OCI-LY7 (cell line): ENCODE data around the gene ANKRD11. TPM values are rescaled to one million over a fixed set of nuclear protein-coding genes. Genes with fewer than 3 reads are reported as not detected.
A peak's percentile ranks its signal among the peaks of the same experiment; 100 is the strongest.

ENCODE experiments used
- BruUV-seq: library from RNA; stranded (reverse); fragments of 400-500 nt; replicated peaks from 2 replicates; lab custom pipeline; 2021; lab: Mats Ljungman, UMichigan
- CTCF ChIA-PET: fragments of 300-600 bp; sonication (Branson Sonifier 250); formaldehyde crosslinking; loops from one replicate; lab custom pipeline; 2022; ENCODE audit warnings: antibody characterized with exemption; ENCODE audit not compliant: unreplicated experiment; lab: Charles Lee
- POLR2A ChIA-PET: fragments of 300-600 bp; sonication (Branson Sonifier 250); formaldehyde crosslinking; loops from one replicate; lab custom pipeline; 2022; ENCODE audit warnings: antibody characterized with exemption; lab: Charles Lee
- DNase-seq: peaks from one replicate; pipeline ENCODE4 v3.0.0-alpha.2; 2015; ENCODE audit warnings: low spot score
- H2AFZ ChIP-seq: fragments of 200-600 bp; sonication (generic), shearing (Covaris generic); 2 replicates; pipeline ENCODE4 v1.6.1; 2014; ENCODE audit warnings: mild to moderate bottlenecking, antibody characterized with exemption, low read length, moderate library complexity
- H3K27ac ChIP-seq: fragments of 200-600 bp; sonication (generic); 2 replicates; pipeline ENCODE4 v1.5.1; 2014; ENCODE audit warnings: mixed run types, low read depth, mild to moderate bottlenecking, moderate library complexity, low read length, inconsistent platforms; ENCODE audit not compliant: poor library complexity, severe bottlenecking
- H3K36me3 ChIP-seq: fragments of 200-600 bp; sonication (generic); 2 replicates; pipeline ENCODE4 v1.6.1; 2014; ENCODE audit warnings: mild to moderate bottlenecking, antibody characterized with exemption, low read length, moderate library complexity, mixed read lengths; ENCODE audit not compliant: insufficient read depth
- H3K4me1 ChIP-seq: fragments of 200-600 bp; sonication (generic); 2 replicates; pipeline ENCODE4 v1.5.1; 2014; ENCODE audit warnings: mild to moderate bottlenecking, low read length; ENCODE audit not compliant: insufficient read depth, poor library complexity, severe bottlenecking
- H3K4me2 ChIP-seq: fragments of 200-600 bp; sonication (generic); 2 replicates; pipeline ENCODE4 v1.6.1; 2014; ENCODE audit warnings: mild to moderate bottlenecking, low read length
- H3K4me3 ChIP-seq: fragments of 200-600 bp; sonication (generic); 2 replicates; pipeline ENCODE4 v1.5.1; 2014; ENCODE audit warnings: mild to moderate bottlenecking, low read depth, low read length; ENCODE audit not compliant: poor library complexity, severe bottlenecking
- H3K79me2 ChIP-seq: fragments of 200-600 bp; sonication (generic); 2 replicates; pipeline ENCODE4 v1.6.1; 2016; ENCODE audit warnings: low read depth, mild to moderate bottlenecking, low read length, moderate library complexity, mixed read lengths; ENCODE audit not compliant: insufficient read depth
- H3K9me2 ChIP-seq: fragments of 200-600 bp; sonication (generic); 2 replicates; pipeline ENCODE4 v1.6.1; 2016; ENCODE audit warnings: mild to moderate bottlenecking, low read length, mixed read lengths; ENCODE audit not compliant: insufficient read depth
- H3K9me3 ChIP-seq: fragments of 200-600 bp; sonication (generic); 2 replicates; pipeline ENCODE4 v1.6.1; 2014; ENCODE audit warnings: mild to moderate bottlenecking, mixed run types, low read length, mixed read lengths
- H4K20me1 ChIP-seq: fragments of 200-600 bp; sonication (generic); 2 replicates; pipeline ENCODE4 v1.6.1; 2014; ENCODE audit warnings: mild to moderate bottlenecking, antibody characterized with exemption, low read length, moderate library complexity, mixed read lengths; ENCODE audit not compliant: insufficient read depth
- CTCF ChIP-seq: fragments of 200-600 bp; sonication (generic); conservative IDR thresholded peaks from 2 replicates; pipeline ENCODE4 v1.5.1; 2014; ENCODE audit warnings: mild to moderate bottlenecking, antibody characterized with exemption, low read length, moderate library complexity, mixed read lengths
- EZH2phosphoT487 ChIP-seq: fragments of 200-600 bp; sonication (generic); IDR thresholded peaks from 2 replicates; pipeline ENCODE4 v1.6.1; 2018; ENCODE audit warnings: low read depth, borderline replicate concordance, mild to moderate bottlenecking, mixed run types, antibody characterized with exemption, low read length, moderate library complexity, mixed read lengths
- intact Hi-C: fragments of 100-400 bp; cut with micrococcal nuclease; formaldehyde crosslinking; loops from one replicate; pipeline ENCODE4 v1.10.0; 2022; ENCODE audit not compliant: unreplicated experiment
- total RNA-seq, 2 experiments: library from RNA; depleted of rRNA in 1 of 2; stranded (reverse); fragments of >200 nt in 1 of 2; shearing (Covaris generic) in 1 of 2; gene quantifications; 2 replicates each; pipeline ENCODE4 v1.2.3, GENCODE V29; 2014 to 2022

ANKRD11 gene
- total RNA-seq, 2 experiments from 2014 or later, result 89.1 to 251 TPM

- Histone ChIP-seq H3K9me2 (no peaks in the 10 kb centered on the region), H4K20me1 (no peaks in the 10 kb centered on the region), H3K27ac (peak overlapping the region; percentile 78), H3K4me3 (peak overlapping the region; percentile 90), H3K4me1 (peaks cover 10% of the 10 kb centered on the region), H2AFZ (peak overlapping the region; percentile 54; the same call in 1 of the 2 replicates), H3K36me3 (no peaks in the 10 kb centered on the region), H3K9me3 (peaks cover 5% of the 10 kb centered on the region; the same call in 1 of the 2 replicates), H3K4me2 (peak overlapping the region; percentile 94), H3K79me2 (peaks cover 7% of the 10 kb centered on the region; the same call in 1 of the 2 replicates)
- ChIA-PET CTCF (interaction anchor here (0.6 to 1.1 kb wide), 2 partner anchors 205 to 383 kb away, joined by 3 to 5 read pairs; no protein-coding TSS in a partner anchor), POLR2A (interaction anchor here (0.6 to 0.7 kb wide), 3 partner anchors 39 to 843 kb away, joined by 3 to 4 read pairs (median 4); no protein-coding TSS in a partner anchor)
- BruUV-seq, result TSS peak; percentile 98
- intact Hi-C loops, result loop anchor here (2.0 kb wide), 1 partner anchor 267 kb away; the partner anchor contains the start of gene SPG7
- DNase-seq, result peak; percentile 85
- TF ChIP-seq EZH2phosphoT487, result no peak
- no peak for TF ChIP-seq CTCF
Measured at GRCh38 chr16:89241187-89242007, 249.0 kb downstream of the ANKRD11 start.

GRCh38 chr16:89237733-89238132 lies 252.6 kb downstream of the ANKRD11 start:
- no peak overlapping the region for H2AFZ ChIP-seq
- TF ChIP-seq EZH2phosphoT487 (no peak), CTCF (no peak)
- peaks cover 5% of the 10 kb centered on the region; the same call in 1 of the 2 replicates for H3K9me3 ChIP-seq
- CTCF ChIA-PET, result interaction anchor here (0.6 kb wide), 1 partner anchor 38 kb away, joined by 3 read pairs; no protein-coding TSS in a partner anchor
- H3K79me2 ChIP-seq, result peaks cover 7% of the 10 kb centered on the region; the same call in 1 of the 2 replicates
- no peaks in the 10 kb centered on the region for H4K20me1 ChIP-seq
- H3K4me3 ChIP-seq, result no peak overlapping the region
- H3K36me3 ChIP-seq, result peaks cover 13% of the 10 kb centered on the region
- no peak for DNase-seq
- intact Hi-C loops, result no loop called here
- POLR2A ChIA-PET, result no interaction called here
- H3K4me2 ChIP-seq, result no peak overlapping the region
- no peaks in the 10 kb centered on the region for H3K9me2 ChIP-seq
- BruUV-seq, result no TSS peak
- no peak overlapping the region for H3K27ac ChIP-seq
- peaks cover 10% of the 10 kb centered on the region for H3K4me1 ChIP-seq
